NCI-H524 (cell line): ENCODE data around the gene LMNTD1.
A peak's percentile ranks its signal among the peaks of the same experiment; 100 is the strongest.

ENCODE experiments used
- DNase-seq, 2 experiments: peaks; one replicate each; lab custom pipeline; 2025; lab: John Stamatoyannopoulos, UW

LMNTD1 gene

GRCh38 chr12:25491396-25492325 lies 61.4 kb downstream of the LMNTD1 start:
- DNase-seq, result no peak

GRCh38 chr12:25488956-25489870 lies 63.9 kb downstream of the LMNTD1 start:
- peak in 1 of 2 experiments; percentile 7 for DNase-seq

- DNase-seq, result peak; percentile 4 to 63
These were observed 70.5 kb downstream of the LMNTD1 start for GRCh38 chr12:25482625-25483024.

- DNase-seq, result no peak
These were observed 72.9 kb downstream of the LMNTD1 start for GRCh38 chr12:25480145-25480544.

GRCh38 chr12:25477217-25477616 lies 75.9 kb downstream of the LMNTD1 start:
- no peak for DNase-seq

GRCh38 chr12:25472453-25472852 lies 80.6 kb downstream of the LMNTD1 start:
- no peak for DNase-seq

- DNase-seq, result peak in 1 of 2 experiments; percentile 10
These were observed 83.2 kb downstream of the LMNTD1 start for GRCh38 chr12:25469861-25470260.

- DNase-seq, result no peak
These were observed 83.7 kb downstream of the LMNTD1 start for GRCh38 chr12:25469368-25469767.

GRCh38 chr12:25463521-25463920 lies 89.6 kb downstream of the LMNTD1 start:
- DNase-seq, result no peak

GRCh38 chr12:25463005-25463404 lies 90.1 kb downstream of the LMNTD1 start:
- DNase-seq, result no peak

GRCh38 chr12:25459541-25459951 lies 93.5 kb downstream of the LMNTD1 start:
- no peak for DNase-seq

GRCh38 chr12:25458047-25458552 lies 95.0 kb downstream of the LMNTD1 start:
- DNase-seq, result no peak

- no peak for DNase-seq
These were observed 96.6 kb downstream of the LMNTD1 start for GRCh38 chr12:25456474-25456873.

GRCh38 chr12:25455696-25456095 lies 97.4 kb downstream of the LMNTD1 start:
- no peak for DNase-seq

GRCh38 chr12:25449007-25449406 lies 104.1 kb downstream of the LMNTD1 start:
- DNase-seq, result no peak

GRCh38 chr12:25447046-25447445 lies 106.0 kb downstream of the LMNTD1 start:
- DNase-seq, result no peak

- no peak for DNase-seq
These were observed 114.4 kb downstream of the LMNTD1 start for GRCh38 chr12:25438638-25439037.

- DNase-seq, result peak; percentile 9 to 64
These were observed 116.7 kb downstream of the LMNTD1 start for GRCh38 chr12:25436206-25437030.

- no peak for DNase-seq
These were observed 117.7 kb downstream of the LMNTD1 start for GRCh38 chr12:25435431-25435830.

GRCh38 chr12:25434515-25434914 lies 118.6 kb downstream of the LMNTD1 start:
- DNase-seq, result no peak

GRCh38 chr12:25433581-25434325 lies 119.3 kb downstream of the LMNTD1 start:
- no peak for DNase-seq
